Uterus (tissue), 4 donors: ENCODE results near the gene SIN3B. TPM values are rescaled to one million over a fixed set of nuclear protein-coding genes. Genes with fewer than 3 reads are reported as not detected.

Experiments
- DNase-seq, 2 donors: peaks; one replicate each; pipeline ENCODE4 v3.0.0-alpha.2; 2019 to 2020
- H3K27ac ChIP-seq, 2 donors: fragments of 200-600 bp; sonication (generic); 1 replicate in 1 of 2; 2 replicates in 1 of 2; pipeline ENCODE4 v1.5.1; 2016 to 2018
- H3K27me3 ChIP-seq, 2 donors: fragments of 200-600 bp; sonication (generic); one replicate each; pipeline ENCODE4 v1.5.1; 2018 to 2019; ENCODE audit warnings: control low read depth in 1 of 2
- H3K36me3 ChIP-seq, 2 donors: fragments of 200-600 bp; sonication (generic); one replicate each; pipeline ENCODE4 v1.5.1; 2019; ENCODE audit warnings: control low read depth in 1 of 2
- H3K4me1 ChIP-seq, 2 donors: fragments of 200-600 bp; sonication (generic); one replicate each; pipeline ENCODE4 v1.5.1; 2018 to 2019; ENCODE audit warnings: control low read depth in 1 of 2
- H3K4me3 ChIP-seq, 2 donors: fragments of 200-600 bp; sonication (generic); 1 replicate in 1 of 2; 2 replicates in 1 of 2; pipeline ENCODE4 v1.5.1; 2018 to 2019; ENCODE audit warnings: mild to moderate bottlenecking in 1 of 2
- H3K9me3 ChIP-seq, 2 donors: fragments of 200-600 bp; sonication (generic); one replicate each; pipeline ENCODE4 v1.5.1; 2019; ENCODE audit warnings: control low read depth in 1 of 2
- POLR2A ChIP-seq, 2 donors: fragments of 450-650 bp; IDR thresholded peaks; one replicate each; pipeline ENCODE4 v1.6.1; 2016; ENCODE audit warnings: antibody characterized with exemption in 2 of 2, mild to moderate bottlenecking in 1 of 2, moderate library complexity in 1 of 2
- intact Hi-C: fragments of 100-400 bp; cut with DNase I; formaldehyde crosslinking; loops from one replicate; pipeline ENCODE4 v1.15.1; 2023; ENCODE audit warnings: low total_unique reads
- total RNA-seq, 4 donors: library from RNA; depleted of rRNA in 3 of 4; stranded (reverse); fragments of >200 nt in 3 of 4; gene quantifications; one replicate each; pipeline versions ENCODE4 v1.1.0 to v1.2.4, GENCODE V29; 2014 to 2023
- TF ChIP-seq, protein P1 (sequence below), 4 experiments: fragments of 200-600 bp in 2 of 4; fragments of 450-650 bp in 2 of 4; sonication (generic) in 2 of 4; IDR thresholded peaks; one replicate each; pipeline ENCODE4 v1.5.1; 2016 to 2019; ENCODE audit warnings: antibody characterized with exemption in 4 of 4, mild to moderate bottlenecking in 2 of 4, moderate library complexity in 1 of 4
- donor health status: DM: yes; HTN: yes; CAD: no.

Gene SIN3B
- total RNA-seq, 4 donors from 2014 or later, result 21.2 to 149 (median 92.3) TPM

DNA sequence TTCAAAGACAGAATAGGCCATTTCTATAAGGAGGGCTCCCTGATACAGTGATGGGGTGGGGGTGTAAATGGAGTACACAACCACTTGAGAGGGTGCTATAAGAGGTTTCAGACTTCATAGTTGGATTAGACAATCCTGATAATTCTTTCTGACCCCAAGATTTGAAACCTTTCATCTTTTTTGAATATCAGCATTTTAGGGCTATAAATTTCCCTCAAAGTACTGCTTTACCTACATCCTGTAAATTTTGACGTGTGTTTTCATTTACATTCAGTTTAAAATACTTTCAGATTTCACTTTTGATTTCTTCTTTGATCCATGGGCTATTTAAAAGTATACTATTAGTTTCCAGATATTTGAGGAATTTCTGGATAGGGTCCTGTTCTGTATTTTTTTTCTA lies 40.0 kb upstream of the SIN3B start:
- no peaks in the 10 kb centered on the region for H3K4me1 ChIP-seq
- H3K36me3 ChIP-seq, result no peaks in the 10 kb centered on the region
- H3K4me3 ChIP-seq, result no peak overlapping the region
- DNase-seq, result no peak
- TF ChIP-seq, protein P1, sequence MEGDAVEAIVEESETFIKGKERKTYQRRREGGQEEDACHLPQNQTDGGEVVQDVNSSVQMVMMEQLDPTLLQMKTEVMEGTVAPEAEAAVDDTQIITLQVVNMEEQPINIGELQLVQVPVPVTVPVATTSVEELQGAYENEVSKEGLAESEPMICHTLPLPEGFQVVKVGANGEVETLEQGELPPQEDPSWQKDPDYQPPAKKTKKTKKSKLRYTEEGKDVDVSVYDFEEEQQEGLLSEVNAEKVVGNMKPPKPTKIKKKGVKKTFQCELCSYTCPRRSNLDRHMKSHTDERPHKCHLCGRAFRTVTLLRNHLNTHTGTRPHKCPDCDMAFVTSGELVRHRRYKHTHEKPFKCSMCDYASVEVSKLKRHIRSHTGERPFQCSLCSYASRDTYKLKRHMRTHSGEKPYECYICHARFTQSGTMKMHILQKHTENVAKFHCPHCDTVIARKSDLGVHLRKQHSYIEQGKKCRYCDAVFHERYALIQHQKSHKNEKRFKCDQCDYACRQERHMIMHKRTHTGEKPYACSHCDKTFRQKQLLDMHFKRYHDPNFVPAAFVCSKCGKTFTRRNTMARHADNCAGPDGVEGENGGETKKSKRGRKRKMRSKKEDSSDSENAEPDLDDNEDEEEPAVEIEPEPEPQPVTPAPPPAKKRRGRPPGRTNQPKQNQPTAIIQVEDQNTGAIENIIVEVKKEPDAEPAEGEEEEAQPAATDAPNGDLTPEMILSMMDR (IDR thresholded peaks at IDR 0.05), result no peak
- no peak for TF ChIP-seq POLR2A (IDR thresholded peaks at IDR 0.05)
- peaks cover 0 to 6% of the 10 kb centered on the region in 2 donors for H3K9me3 ChIP-seq
- H3K27ac ChIP-seq, result no peak overlapping the region
- intact Hi-C loops, result no loop called here
- no peaks in the 10 kb centered on the region for H3K27me3 ChIP-seq

DNA sequence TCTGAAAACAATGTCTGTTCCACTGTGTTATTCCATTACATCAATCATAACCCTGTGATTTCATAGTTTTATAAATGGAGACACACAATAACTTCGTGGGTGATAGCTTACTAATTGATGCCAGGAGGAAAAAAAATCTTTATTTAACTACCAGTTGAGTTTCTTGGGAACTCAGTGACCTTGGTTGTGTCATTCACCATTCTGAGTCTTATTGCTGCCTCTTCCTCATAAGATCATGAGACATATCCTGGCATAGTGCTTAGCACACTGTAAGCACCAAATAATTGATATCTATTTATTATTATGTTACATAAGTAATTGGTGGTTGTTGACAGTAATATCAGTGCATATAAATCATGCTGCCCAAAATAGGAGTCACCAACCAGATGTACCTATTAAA lies 39.1 kb upstream of the SIN3B start:
- TF ChIP-seq, protein P1 (IDR thresholded peaks at IDR 0.05), result no peak
- TF ChIP-seq POLR2A (IDR thresholded peaks at IDR 0.05), result no peak
- peaks cover 0 to 6% of the 10 kb centered on the region in 2 donors for H3K9me3 ChIP-seq
- intact Hi-C loops, result no loop called here
- DNase-seq, result no peak
- H3K4me1 ChIP-seq, result no peaks in the 10 kb centered on the region
- H3K27me3 ChIP-seq, result no peaks in the 10 kb centered on the region
- no peak overlapping the region for H3K4me3 ChIP-seq
- no peaks in the 10 kb centered on the region for H3K36me3 ChIP-seq
- H3K27ac ChIP-seq, result no peak overlapping the region

- Histone ChIP-seq H3K36me3 (no peaks in the 10 kb centered on the region), H3K4me1 (no peaks in the 10 kb centered on the region), H3K27me3 (no peaks in the 10 kb centered on the region), H3K27ac (no peak overlapping the region), H3K9me3 (peaks cover 0 to 6% of the 10 kb centered on the region in 2 donors), H3K4me3 (no peak overlapping the region)
- intact Hi-C loops, result no loop called here
- TF ChIP-seq, protein P1 (IDR thresholded peaks at IDR 0.05), result no peak
- TF ChIP-seq POLR2A (IDR thresholded peaks at IDR 0.05), result no peak
- DNase-seq, result no peak
These were observed 37.3 kb upstream of the SIN3B start for GRCh38 chr19:16791942-16792341.

GRCh38 chr19:16794456-16795441 lies 34.4 kb upstream of the SIN3B start:
- H3K9me3 ChIP-seq, result no peaks in the 10 kb centered on the region
- H3K4me3 ChIP-seq, result no peak overlapping the region
- H3K27ac ChIP-seq, result no peak overlapping the region
- DNase-seq, result no peak
- intact Hi-C loops, result no loop called here
- TF ChIP-seq POLR2A (IDR thresholded peaks at IDR 0.05), result no peak
- TF ChIP-seq, protein P1 (IDR thresholded peaks at IDR 0.05), result no peak
- H3K36me3 ChIP-seq, result no peaks in the 10 kb centered on the region
- H3K27me3 ChIP-seq, result no peaks in the 10 kb centered on the region
- H3K4me1 ChIP-seq, result no peaks in the 10 kb centered on the region

DNA sequence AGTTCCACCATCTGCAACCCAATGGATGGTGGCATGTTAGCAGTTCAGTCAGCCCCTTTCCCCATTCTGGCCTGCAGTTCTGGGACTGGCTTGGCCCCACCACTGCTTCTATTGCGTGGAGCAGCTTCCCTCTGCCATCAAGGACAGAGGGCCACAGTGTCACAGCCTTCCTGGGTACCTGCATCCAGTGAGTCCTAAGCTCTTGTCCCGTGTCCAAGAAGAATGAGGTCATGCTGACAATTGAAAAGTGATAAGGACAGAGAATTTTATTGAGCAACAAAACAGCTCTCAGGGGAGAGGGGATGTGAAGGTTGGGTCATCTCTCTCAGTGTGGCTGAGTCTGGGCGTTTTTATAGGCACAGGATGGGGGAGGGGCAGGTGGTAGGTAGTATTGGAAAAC lies 33.5 kb upstream of the SIN3B start:
- no peak overlapping the region for H3K4me3 ChIP-seq
- H3K27me3 ChIP-seq, result no peaks in the 10 kb centered on the region
- TF ChIP-seq, protein P1 (IDR thresholded peaks at IDR 0.05), result no peak
- no peak for TF ChIP-seq POLR2A (IDR thresholded peaks at IDR 0.05)
- no peaks in the 10 kb centered on the region for H3K4me1 ChIP-seq
- intact Hi-C loops, result no loop called here
- no peak for DNase-seq
- no peaks in the 10 kb centered on the region for H3K36me3 ChIP-seq
- no peak overlapping the region for H3K27ac ChIP-seq
- no peaks in the 10 kb centered on the region for H3K9me3 ChIP-seq
